Type B pancreatic cell (in vitro differentiated cells): ENCODE measurements around the gene MRPL55. TPM values are rescaled to one million over a fixed set of nuclear protein-coding genes. Genes with fewer than 3 reads are reported as not detected.

Source experiments
- DNase-seq: peaks from one replicate; pipeline ENCODE4 v3.0.0; 2021; ENCODE audit warnings: mixed read lengths; ENCODE audit not compliant: unreplicated experiment; ENCODE audit errors: extremely low spot score
- H3K27ac Mint-ChIP-seq: 2 replicates; pipeline ENCODE4 v1.8.0; 2021; ENCODE audit warnings: mild to moderate bottlenecking, mixed read lengths
- H3K27me3 Mint-ChIP-seq: 2 replicates; pipeline ENCODE4 v1.8.0; 2021; ENCODE audit warnings: mixed read lengths
- H3K36me3 Mint-ChIP-seq: 2 replicates; pipeline ENCODE4 v1.8.0; 2021; ENCODE audit warnings: mixed read lengths
- H3K4me1 Mint-ChIP-seq: one replicate; pipeline ENCODE4 v1.8.0; 2021; ENCODE audit warnings: mixed read lengths; ENCODE audit not compliant: unreplicated experiment
- H3K4me3 Mint-ChIP-seq: 2 replicates; pipeline ENCODE4 v1.8.0; 2021; ENCODE audit warnings: mild to moderate bottlenecking, mixed read lengths
- H3K9me3 Mint-ChIP-seq: 2 replicates; pipeline ENCODE4 v1.8.0; 2021; ENCODE audit warnings: mixed read lengths
- CTCF ChIP-seq: fragments of 200-600 bp; sonication (generic); conservative IDR thresholded peaks from 2 replicates; pipeline ENCODE4 v1.5.0; 2021; ENCODE audit warnings: antibody characterized with exemption, mild to moderate bottlenecking
- total RNA-seq: library from RNA; stranded (reverse); gene quantifications from 2 replicates; pipeline ENCODE4 v1.2.1, GENCODE V29; 2021; ENCODE audit warnings: low replicate concordance

The MRPL55 gene
- total RNA-seq, 1 donor from 2014 or later: 47.4 TPM

- H3K4me3 Mint-ChIP-seq: no peak overlapping the region
- DNase-seq: no peak
- H3K36me3 Mint-ChIP-seq: no peaks in the 10 kb centered on the region
- H3K9me3 Mint-ChIP-seq: no peaks in the 10 kb centered on the region
- H3K4me1 Mint-ChIP-seq: no peaks in the 10 kb centered on the region
- no peak for TF ChIP-seq CTCF
- no peak overlapping the region for H3K27ac Mint-ChIP-seq
- H3K27me3 Mint-ChIP-seq: peaks cover 47% of the 10 kb centered on the region
Observed at GRCh38 chr1:228063251-228064191, 45.6 kb downstream of the MRPL55 start.

GRCh38 chr1:228062812-228063211, 46.3 kb downstream of the MRPL55 start:
- Mint-ChIP-seq H3K4me1 (no peaks in the 10 kb centered on the region), H3K27me3 (peaks cover 49% of the 10 kb centered on the region), H3K9me3 (peaks cover 5% of the 10 kb centered on the region), H3K36me3 (no peaks in the 10 kb centered on the region), H3K27ac (no peak overlapping the region), H3K4me3 (no peak overlapping the region)
- TF ChIP-seq CTCF: no peak
- DNase-seq: no peak

DNA sequence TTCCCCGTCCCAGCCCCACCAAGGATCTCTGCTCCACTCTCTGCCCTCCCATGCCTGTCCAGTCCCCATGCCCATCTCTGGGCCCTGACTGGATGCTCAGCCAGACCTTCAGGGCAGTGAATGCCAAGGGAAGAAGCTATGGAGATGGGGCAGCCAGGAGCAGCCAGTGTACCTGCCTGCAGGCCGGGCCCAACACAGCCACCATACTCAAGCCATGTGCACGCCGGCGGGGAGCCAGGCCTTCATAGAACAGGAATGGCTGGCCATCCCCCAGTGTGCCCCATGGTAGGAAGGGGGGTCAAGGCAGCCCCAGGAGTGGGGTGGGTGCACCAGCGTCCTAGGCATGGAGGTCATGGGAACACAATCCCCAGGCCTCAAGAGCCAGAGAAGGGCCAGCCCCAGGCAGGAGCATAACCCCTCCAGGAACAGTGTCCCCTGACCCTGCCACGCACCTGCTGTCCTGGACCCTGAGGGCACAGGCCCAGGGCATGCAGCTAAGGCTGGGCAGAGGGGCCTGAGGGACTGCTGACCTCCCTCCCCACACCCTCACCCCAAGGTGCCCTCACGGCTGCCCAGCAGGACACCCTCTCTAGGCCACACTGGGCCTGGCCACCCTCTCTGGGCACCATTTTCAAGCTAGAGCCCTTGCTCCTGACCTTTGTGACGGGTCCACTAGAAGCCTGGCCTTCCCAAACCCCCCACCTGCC, 46.9 kb downstream of the MRPL55 start:
- no peaks in the 10 kb centered on the region for H3K36me3 Mint-ChIP-seq
- no peak overlapping the region for H3K4me3 Mint-ChIP-seq
- no peak for TF ChIP-seq CTCF
- H3K27me3 Mint-ChIP-seq: peaks cover 51% of the 10 kb centered on the region
- H3K9me3 Mint-ChIP-seq: peaks cover 5% of the 10 kb centered on the region
- H3K4me1 Mint-ChIP-seq: no peaks in the 10 kb centered on the region
- no peak for DNase-seq
- H3K27ac Mint-ChIP-seq: no peak overlapping the region

GRCh38 chr1:228061411-228062084, 47.6 kb downstream of the MRPL55 start:
- TF ChIP-seq CTCF: no peak
- Mint-ChIP-seq H3K9me3 (peaks cover 5% of the 10 kb centered on the region), H3K36me3 (no peaks in the 10 kb centered on the region), H3K4me3 (peak overlapping the region; percentile 62), H3K27me3 (peaks cover 51% of the 10 kb centered on the region), H3K27ac (peak overlapping the region; percentile 27), H3K4me1 (no peaks in the 10 kb centered on the region)
- no peak for DNase-seq

DNA sequence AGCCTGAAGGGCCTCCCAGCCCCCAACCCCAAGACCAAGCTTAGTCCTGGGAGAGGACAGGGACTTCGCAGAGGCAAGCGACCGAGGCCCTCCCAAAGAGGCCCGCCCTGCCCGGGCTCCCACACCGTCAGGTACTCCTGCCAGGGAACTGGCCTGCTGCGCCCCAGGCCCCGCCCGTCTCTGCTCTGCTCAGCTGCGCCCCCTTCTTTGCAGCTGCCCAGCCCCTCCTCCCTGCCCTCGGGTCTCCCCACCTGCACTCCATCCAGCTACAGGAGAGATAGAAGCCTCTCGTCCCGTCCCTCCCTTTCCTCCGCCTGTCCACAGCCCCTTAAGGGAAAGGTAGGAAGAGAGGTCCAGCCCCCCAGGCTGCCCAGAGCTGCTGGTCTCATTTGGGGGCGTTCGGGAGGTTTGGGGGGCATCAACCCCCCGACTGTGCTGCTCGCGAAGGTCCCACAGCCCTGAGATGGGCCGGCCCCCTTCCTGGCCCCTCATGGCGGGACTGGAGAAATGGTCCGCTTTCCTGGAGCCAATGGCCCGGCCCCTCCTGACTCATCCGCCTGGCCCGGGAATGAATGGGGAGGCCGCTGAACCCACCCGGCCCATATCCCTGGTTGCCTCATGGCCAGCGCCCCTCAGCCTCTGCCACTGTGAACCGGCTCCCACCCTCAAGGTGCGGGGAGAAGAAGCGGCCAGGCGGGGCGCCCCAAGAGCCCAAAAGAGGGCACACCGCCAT, 48.5 kb downstream of the MRPL55 start:
- Mint-ChIP-seq H3K27me3 (peaks cover 57% of the 10 kb centered on the region), H3K4me3 (peak overlapping the region; percentile 81)
- DNase-seq: no peak

More for the DNA sequence above, 48.5 kb downstream of the MRPL55 start:
- Mint-ChIP-seq H3K4me1 (no peaks in the 10 kb centered on the region), H3K36me3 (no peaks in the 10 kb centered on the region), H3K9me3 (peaks cover 5% of the 10 kb centered on the region), H3K27ac (peak overlapping the region; percentile 27)
- TF ChIP-seq CTCF: no peak
